Activated T-cell treated with anti-CD3 and anti-CD28 coated beads, Interleukin-2, amount 50 U/mL, for 4 hours (primary cell): Measurements from ENCODE around the gene TBXAS1. TPM values are rescaled to one million over a fixed set of nuclear protein-coding genes. Genes with fewer than 3 reads are reported as not detected.

ENCODE experiments used
- ATAC-seq, 2 donors: fragments of 200-7000 bp; cut with Tn5 transposase; one replicate each; pipeline ENCODE4 v1.10.0; 2021
- DNase-seq: peaks from one replicate; pipeline ENCODE4 v3.0.0-alpha.2; 2020
- H3K27me3 Mint-ChIP-seq: one replicate; pipeline ENCODE4 v1.8.0; 2021; ENCODE audit warnings: low read depth, mixed read lengths
- H3K36me3 Mint-ChIP-seq: one replicate; pipeline ENCODE4 v1.8.0; 2022; ENCODE audit warnings: mixed read lengths; ENCODE audit not compliant: insufficient read depth
- H3K4me1 Mint-ChIP-seq: one replicate; pipeline ENCODE4 v1.8.0; 2021; ENCODE audit warnings: low read depth, mixed read lengths
- H3K4me3 Mint-ChIP-seq: one replicate; pipeline ENCODE4 v1.8.0; 2021; ENCODE audit warnings: mild to moderate bottlenecking, moderate library complexity, mixed read lengths
- H3K9me3 Mint-ChIP-seq: one replicate; pipeline ENCODE4 v1.8.0; 2021; ENCODE audit warnings: mixed read lengths
- total RNA-seq, 3 donors: library from RNA; stranded (reverse); gene quantifications; one replicate each; pipeline ENCODE4 v1.2.1, GENCODE V29; 2021

TBXAS1 gene
- total RNA-seq, 3 donors from 2014 or later, result 1.7 to 4.1 (median 4.0) TPM

- Mint-ChIP-seq H3K27me3 (no peaks in the 10 kb centered on the region), H3K36me3 (peaks cover 45% of the 10 kb centered on the region), H3K4me1 (peaks cover 23% of the 10 kb centered on the region), H3K4me3 (no peak overlapping the region), H3K9me3 (no peaks in the 10 kb centered on the region)
- no peak for DNase-seq
- no peak for ATAC-seq
Measured at GRCh38 chr7:140039066-140039465, 210.0 kb downstream of the TBXAS1 start.

- H3K9me3 Mint-ChIP-seq, result no peaks in the 10 kb centered on the region
- H3K36me3 Mint-ChIP-seq, result peaks cover 44% of the 10 kb centered on the region
- DNase-seq (no peak), ATAC-seq (no peak)
- H3K4me1 Mint-ChIP-seq, result peaks cover 23% of the 10 kb centered on the region
- no peaks in the 10 kb centered on the region for H3K27me3 Mint-ChIP-seq
- no peak overlapping the region for H3K4me3 Mint-ChIP-seq
Measured at GRCh38 chr7:140039896-140040295, 210.8 kb downstream of the TBXAS1 start.

- H3K4me3 Mint-ChIP-seq, result no peak overlapping the region
- DNase-seq, result no peak
- no peaks in the 10 kb centered on the region for H3K27me3 Mint-ChIP-seq
- H3K36me3 Mint-ChIP-seq, result peaks cover 43% of the 10 kb centered on the region
- H3K9me3 Mint-ChIP-seq, result no peaks in the 10 kb centered on the region
- peaks cover 11% of the 10 kb centered on the region for H3K4me1 Mint-ChIP-seq
- ATAC-seq, result no peak
Measured at GRCh38 chr7:140041659-140042385, 212.8 kb downstream of the TBXAS1 start.

GRCh38 chr7:140042386-140042670 lies 213.3 kb downstream of the TBXAS1 start:
- Mint-ChIP-seq H3K36me3 (peaks cover 44% of the 10 kb centered on the region), H3K9me3 (no peaks in the 10 kb centered on the region), H3K27me3 (no peaks in the 10 kb centered on the region), H3K4me1 (peaks cover 7% of the 10 kb centered on the region), H3K4me3 (no peak overlapping the region)
- no peak for ATAC-seq
- DNase-seq, result no peak

- Mint-ChIP-seq H3K27me3 (no peaks in the 10 kb centered on the region), H3K4me1 (peaks cover 4% of the 10 kb centered on the region), H3K4me3 (no peak overlapping the region), H3K9me3 (no peaks in the 10 kb centered on the region), H3K36me3 (peaks cover 31% of the 10 kb centered on the region)
- DNase-seq (no peak), ATAC-seq (no peak)
Measured at GRCh38 chr7:140044251-140044650, 215.2 kb downstream of the TBXAS1 start.

GRCh38 chr7:140045697-140046096 lies 216.6 kb downstream of the TBXAS1 start:
- Mint-ChIP-seq H3K9me3 (no peaks in the 10 kb centered on the region), H3K36me3 (peaks cover 31% of the 10 kb centered on the region), H3K4me1 (peaks cover 5% of the 10 kb centered on the region), H3K27me3 (no peaks in the 10 kb centered on the region), H3K4me3 (no peak overlapping the region)
- DNase-seq (no peak), ATAC-seq (no peak)

GRCh38 chr7:140047197-140047596 lies 218.1 kb downstream of the TBXAS1 start:
- no peak for DNase-seq
- peaks cover 7% of the 10 kb centered on the region for H3K4me1 Mint-ChIP-seq
- H3K27me3 Mint-ChIP-seq, result no peaks in the 10 kb centered on the region
- H3K9me3 Mint-ChIP-seq, result no peaks in the 10 kb centered on the region
- ATAC-seq, result no peak
- H3K4me3 Mint-ChIP-seq, result no peak overlapping the region
- H3K36me3 Mint-ChIP-seq, result peaks cover 20% of the 10 kb centered on the region

- H3K9me3 Mint-ChIP-seq, result no peaks in the 10 kb centered on the region
- no peak overlapping the region for H3K4me3 Mint-ChIP-seq
- ATAC-seq (no peak), DNase-seq (no peak)
- H3K4me1 Mint-ChIP-seq, result peaks cover 13% of the 10 kb centered on the region
- H3K27me3 Mint-ChIP-seq, result no peaks in the 10 kb centered on the region
- peaks cover 23% of the 10 kb centered on the region for H3K36me3 Mint-ChIP-seq
Measured at GRCh38 chr7:140048138-140048537, 219.1 kb downstream of the TBXAS1 start.

GRCh38 chr7:140048989-140049338 lies 219.9 kb downstream of the TBXAS1 start:
- no peaks in the 10 kb centered on the region for H3K27me3 Mint-ChIP-seq
- DNase-seq (no peak), ATAC-seq (no peak)
- H3K4me1 Mint-ChIP-seq, result peaks cover 20% of the 10 kb centered on the region
- peaks cover 29% of the 10 kb centered on the region for H3K36me3 Mint-ChIP-seq
- no peak overlapping the region for H3K4me3 Mint-ChIP-seq
- no peaks in the 10 kb centered on the region for H3K9me3 Mint-ChIP-seq

- no peaks in the 10 kb centered on the region for H3K9me3 Mint-ChIP-seq
- H3K4me1 Mint-ChIP-seq, result peaks cover 25% of the 10 kb centered on the region
- ATAC-seq (no peak), DNase-seq (no peak)
- peaks cover 34% of the 10 kb centered on the region for H3K36me3 Mint-ChIP-seq
- no peaks in the 10 kb centered on the region for H3K27me3 Mint-ChIP-seq
- H3K4me3 Mint-ChIP-seq, result no peak overlapping the region
Measured at GRCh38 chr7:140049339-140050024, 220.4 kb downstream of the TBXAS1 start.

GRCh38 chr7:140050100-140050499 lies 221.0 kb downstream of the TBXAS1 start:
- H3K9me3 Mint-ChIP-seq, result no peaks in the 10 kb centered on the region
- ATAC-seq (no peak), DNase-seq (no peak)
- H3K4me3 Mint-ChIP-seq, result no peak overlapping the region
- H3K27me3 Mint-ChIP-seq, result no peaks in the 10 kb centered on the region
- H3K36me3 Mint-ChIP-seq, result peaks cover 35% of the 10 kb centered on the region
- H3K4me1 Mint-ChIP-seq, result peaks cover 29% of the 10 kb centered on the region

- H3K4me1 Mint-ChIP-seq, result peaks cover 42% of the 10 kb centered on the region
Measured at GRCh38 chr7:140051820-140052219, 222.8 kb downstream of the TBXAS1 start.

GRCh38 chr7:140053812-140054539 lies 224.9 kb downstream of the TBXAS1 start:
- Mint-ChIP-seq H3K4me3 (no peak overlapping the region), H3K27me3 (no peaks in the 10 kb centered on the region), H3K4me1 (peaks cover 61% of the 10 kb centered on the region), H3K36me3 (peaks cover 46% of the 10 kb centered on the region), H3K9me3 (no peaks in the 10 kb centered on the region)
- no peak for ATAC-seq
- no peak for DNase-seq

More at GRCh38 chr7:140051820-140052219, 222.8 kb downstream of the TBXAS1 start:
- DNase-seq (no peak), ATAC-seq (no peak)
- no peaks in the 10 kb centered on the region for H3K27me3 Mint-ChIP-seq
- H3K4me3 Mint-ChIP-seq, result no peak overlapping the region
- H3K36me3 Mint-ChIP-seq, result peaks cover 39% of the 10 kb centered on the region
- H3K9me3 Mint-ChIP-seq, result no peaks in the 10 kb centered on the region

GRCh38 chr7:140054751-140055150 lies 225.7 kb downstream of the TBXAS1 start:
- H3K27me3 Mint-ChIP-seq, result no peaks in the 10 kb centered on the region
- H3K9me3 Mint-ChIP-seq, result no peaks in the 10 kb centered on the region
- H3K4me1 Mint-ChIP-seq, result peaks cover 65% of the 10 kb centered on the region
- H3K4me3 Mint-ChIP-seq, result no peak overlapping the region
- DNase-seq, result no peak
- H3K36me3 Mint-ChIP-seq, result peaks cover 47% of the 10 kb centered on the region
- no peak for ATAC-seq

- peaks cover 74% of the 10 kb centered on the region for H3K4me1 Mint-ChIP-seq
- peaks cover 40% of the 10 kb centered on the region for H3K36me3 Mint-ChIP-seq
- H3K9me3 Mint-ChIP-seq, result no peaks in the 10 kb centered on the region
- ATAC-seq (no peak), DNase-seq (no peak)
- H3K4me3 Mint-ChIP-seq, result no peak overlapping the region
- no peaks in the 10 kb centered on the region for H3K27me3 Mint-ChIP-seq
Measured at GRCh38 chr7:140055833-140056232, 226.8 kb downstream of the TBXAS1 start.
